H1 (cell line): ENCODE measurements around the gene LMTK3. TPM values are rescaled to one million over a fixed set of nuclear protein-coding genes. Genes with fewer than 3 reads are reported as not detected.

Experiments used
- CTCF ChIA-PET: fragments of 300-600 bp; sonication (Branson Sonifier 250); formaldehyde crosslinking; loops from one replicate; lab custom pipeline; 2021; ENCODE audit not compliant: partially characterized antibody; lab: Charles Lee
- POLR2A ChIA-PET: fragments of 300-600 bp; sonication (Branson Sonifier 250); formaldehyde crosslinking; loops from one replicate; lab custom pipeline; 2021; ENCODE audit warnings: inconsistent platforms; ENCODE audit not compliant: partially characterized antibody; lab: Charles Lee
- DNase-seq, 2 experiments: peaks; one replicate each; pipeline versions ENCODE4 v3.0.0 to v3.0.0-alpha.2; 2010 to 2022; ENCODE audit warnings: low spot score in 2 of 2, low read depth in 1 of 2, mixed read lengths in 1 of 2
- FAIRE-seq: peaks from 2 replicates; lab custom pipeline; 2011; peaks lifted over from hg19 to GRCh38; lab: Jason Lieb, UNC
- H2AFZ ChIP-seq: 2 replicates; pipeline ENCODE4 v1.8.1; 2012; ENCODE audit warnings: low read length, inconsistent platforms
- H2AK5ac ChIP-seq: 2 replicates; pipeline ENCODE4 v1.6.1; 2013; ENCODE audit warnings: low read depth, low read length
- H2BK120ac ChIP-seq: replicated peaks from 2 replicates; pipeline ENCODE3; 2013; ENCODE audit warnings: low read depth, low read length, inconsistent platforms
- H2BK12ac ChIP-seq: 2 replicates; pipeline ENCODE4 v1.6.1; 2013; ENCODE audit warnings: low read depth, low read length
- H2BK15ac ChIP-seq: 2 replicates; pipeline ENCODE4 v1.6.1; 2013; ENCODE audit warnings: low read length
- H2BK20ac ChIP-seq: 2 replicates; pipeline ENCODE4 v1.6.1; 2013; ENCODE audit warnings: low read length
- H2BK5ac ChIP-seq: 2 replicates; pipeline ENCODE4 v1.6.1; 2013; ENCODE audit warnings: low read depth, low read length
- H3K14ac ChIP-seq: 2 replicates; pipeline ENCODE4 v1.6.1; 2013; ENCODE audit warnings: inconsistent platforms; ENCODE audit not compliant: insufficient read length
- H3K18ac ChIP-seq: 2 replicates; pipeline ENCODE4 v1.6.1; 2013; ENCODE audit warnings: low read length; ENCODE audit errors: extremely low read depth
- H3K23ac ChIP-seq: 2 replicates; pipeline ENCODE4 v1.6.1; 2013; ENCODE audit warnings: inconsistent platforms; ENCODE audit not compliant: insufficient read length
- H3K23me2 ChIP-seq: 2 replicates; pipeline ENCODE4 v1.6.1; 2013; ENCODE audit warnings: low read depth, low read length
- H3K27ac ChIP-seq: 2 replicates; pipeline ENCODE4 v1.6.1; 2011; ENCODE audit warnings: low read depth, low read length, inconsistent platforms
- H3K27me3 ChIP-seq, 4 experiments: replicated peaks in 1 of 4; 1 replicate in 1 of 4; 2 replicates in 3 of 4; pipeline versions ENCODE4 v1.6.1 to v1.8.1; 2011 to 2013; ENCODE audit warnings: low read length in 3 of 4, mild to moderate bottlenecking in 3 of 4, inconsistent platforms in 2 of 4, mixed read lengths in 2 of 4, moderate library complexity in 1 of 4; ENCODE audit not compliant: control insufficient read depth in 3 of 4, insufficient read depth in 3 of 4; ENCODE audit errors: extremely low read depth in 1 of 4
- H3K36me3 ChIP-seq, 4 experiments: 2 replicates each; pipeline versions ENCODE4 v1.6.1 to v1.8.1; 2011 to 2013; ENCODE audit warnings: mild to moderate bottlenecking in 4 of 4, low read length in 3 of 4, moderate library complexity in 2 of 4, control low read depth in 1 of 4, inconsistent platforms in 1 of 4; ENCODE audit not compliant: insufficient read depth in 4 of 4, control insufficient read depth in 2 of 4
- H3K4ac ChIP-seq: replicated peaks from 2 replicates; pipeline ENCODE3; 2013; ENCODE audit warnings: low read length, low read depth, mixed read lengths, inconsistent platforms; ENCODE audit not compliant: insufficient read length
- H3K4me1 ChIP-seq, 4 experiments: replicated peaks in 1 of 4; 1 replicate in 1 of 4; 2 replicates in 3 of 4; pipeline versions ENCODE4 v1.6.1 to v1.8.1; 2011 to 2013; ENCODE audit warnings: low read length in 3 of 4, inconsistent platforms in 2 of 4, mixed read lengths in 1 of 4; ENCODE audit not compliant: insufficient read depth in 4 of 4, control insufficient read depth in 3 of 4
- H3K4me2 ChIP-seq, 2 experiments: 2 replicates each; pipeline versions ENCODE4 v1.6.1 to v1.8.1; 2011 to 2013; ENCODE audit warnings: low read depth in 2 of 2, low read length in 2 of 2, control low read depth in 1 of 2, inconsistent platforms in 1 of 2, mild to moderate bottlenecking in 1 of 2; ENCODE audit not compliant: insufficient read depth in 1 of 2
- H3K4me3 ChIP-seq, 4 experiments: fragments of 200-600, 300-600 bp in 1 of 4; sonication (generic), shearing (Covaris generic), sonication (Bioruptor Twin) in 1 of 4; 2 replicates each; pipeline versions ENCODE4 v1.5.1 to v1.8.1; 2011 to 2016; ENCODE audit warnings: low read length in 4 of 4, low read depth in 3 of 4, control low read depth in 2 of 4, inconsistent platforms in 2 of 4, mild to moderate bottlenecking in 2 of 4, mixed read lengths in 1 of 4, moderate library complexity in 1 of 4; ENCODE audit not compliant: insufficient read depth in 2 of 4; ENCODE audit errors: extremely low read depth in 1 of 4
- H3K56ac ChIP-seq: replicated peaks from 2 replicates; pipeline ENCODE3; 2013; ENCODE audit warnings: low read depth, mild to moderate bottlenecking, mixed read lengths, low read length, inconsistent platforms; ENCODE audit not compliant: insufficient read length
- H3K79me1 ChIP-seq: 2 replicates; pipeline ENCODE4 v1.6.1; 2013; ENCODE audit warnings: low read depth, low read length, control low read depth
- H3K79me2 ChIP-seq, 2 experiments: 2 replicates each; pipeline versions ENCODE4 v1.6.1 to v1.8.1; 2012 to 2013; ENCODE audit warnings: low read length in 2 of 2, mild to moderate bottlenecking in 2 of 2, inconsistent platforms in 1 of 2; ENCODE audit not compliant: insufficient read depth in 2 of 2, control insufficient read depth in 1 of 2
- H3K9ac ChIP-seq, 4 experiments: replicated peaks in 1 of 4; 1 replicate in 1 of 4; 2 replicates in 3 of 4; pipeline versions ENCODE4 v1.6.1 to v1.8.1; 2011 to 2013; ENCODE audit warnings: low read depth in 3 of 4, low read length in 3 of 4, control low read depth in 2 of 4, mild to moderate bottlenecking in 2 of 4, moderate library complexity in 2 of 4, inconsistent platforms in 1 of 4; ENCODE audit errors: extremely low read depth in 1 of 4
- H3K9me3 ChIP-seq, 2 experiments: 2 replicates each; pipeline versions ENCODE4 v1.6.1 to v1.8.1; 2012 to 2013; ENCODE audit warnings: mild to moderate bottlenecking in 2 of 2, moderate library complexity in 2 of 2, control low read depth in 1 of 2, inconsistent platforms in 1 of 2, low read depth in 1 of 2, low read length in 1 of 2, mixed read lengths in 1 of 2; ENCODE audit not compliant: insufficient read depth in 2 of 2
- H4K20me1 ChIP-seq, 2 experiments: replicated peaks in 1 of 2; 2 replicates each; pipeline versions ENCODE3 to v1.8.1; 2011 to 2013; ENCODE audit warnings: inconsistent platforms in 2 of 2, low read length in 2 of 2, mild to moderate bottlenecking in 1 of 2; ENCODE audit not compliant: insufficient read depth in 2 of 2, control insufficient read depth in 1 of 2
- H4K5ac ChIP-seq: 2 replicates; pipeline ENCODE4 v1.6.1; 2013; ENCODE audit warnings: low read length, low read depth, mixed read lengths, inconsistent platforms; ENCODE audit not compliant: insufficient read length
- H4K8ac ChIP-seq: 2 replicates; pipeline ENCODE4 v1.8.0; 2013; ENCODE audit warnings: mild to moderate bottlenecking, moderate library complexity, low read length, inconsistent platforms; ENCODE audit not compliant: insufficient read depth; ENCODE audit errors: extremely low read depth
- H4K91ac ChIP-seq: replicated peaks from 2 replicates; pipeline ENCODE3; 2013; ENCODE audit warnings: low read length, mixed read lengths, inconsistent platforms; ENCODE audit not compliant: insufficient read length
- BRCA1 ChIP-seq: IDR thresholded peaks from 2 replicates; pipeline ENCODE4 v1.6.1; 2012; ENCODE audit warnings: low read depth, low read length, improper control_type of control experiment
- CBX5 ChIP-seq: fragments of 300-800, 300-1000 bp; sonication (generic); IDR thresholded peaks from 2 replicates; pipeline ENCODE4 v1.7.1; 2016; ENCODE audit warnings: antibody characterized with exemption, low read length, low read depth
- CREB1 ChIP-seq: IDR thresholded peaks from 2 replicates; pipeline ENCODE4 v1.6.1; 2012; ENCODE audit warnings: inconsistent platforms
- E2F6 ChIP-seq: IDR thresholded peaks from 2 replicates; pipeline ENCODE4 v1.6.1; 2012; ENCODE audit warnings: inconsistent platforms
- HDAC2 ChIP-seq, 2 experiments: fragments of 300-600 bp in 1 of 2; sonication (generic) in 1 of 2; IDR thresholded peaks; 2 replicates each; pipeline ENCODE4 v1.6.1; 2011 to 2012; ENCODE audit warnings: low read depth in 2 of 2, low read length in 2 of 2, mild to moderate bottlenecking in 2 of 2, moderate library complexity in 2 of 2, borderline replicate concordance in 1 of 2, inconsistent platforms in 1 of 2
- HDAC6 ChIP-seq: IDR thresholded peaks from one replicate; pipeline ENCODE4 v1.7.1; 2012; ENCODE audit warnings: low read depth, mild to moderate bottlenecking, inconsistent platforms, low read length, moderate library complexity
- KDM1A ChIP-seq: fragments of 200-600, 300-600 bp; sonication (generic); IDR thresholded peaks from 2 replicates; pipeline ENCODE4 v1.7.1; 2016; ENCODE audit warnings: mild to moderate bottlenecking, low read length, borderline replicate concordance
- NANOG ChIP-seq: IDR thresholded peaks from 2 replicates; pipeline ENCODE4 v1.6.1; 2011; ENCODE audit warnings: low read length, low read depth, mild to moderate bottlenecking, inconsistent platforms; ENCODE audit not compliant: insufficient read depth, poor library complexity, severe bottlenecking
- RNF2 ChIP-seq: fragments of 200-900, 300-1000 bp; sonication (generic); IDR thresholded peaks from 2 replicates; pipeline ENCODE4 v1.7.1; 2016; ENCODE audit warnings: borderline replicate concordance, low read depth, mild to moderate bottlenecking, antibody characterized with exemption, low read length; ENCODE audit not compliant: poor library complexity, severe bottlenecking; ENCODE audit errors: missing control alignments
- SAP30 ChIP-seq: fragments of 300-600 bp; sonication (generic); IDR thresholded peaks from 2 replicates; pipeline ENCODE4 v1.7.1; 2012; ENCODE audit warnings: low read length, moderate library complexity, mild to moderate bottlenecking, inconsistent platforms; ENCODE audit not compliant: insufficient read depth, insufficient replicate concordance
- TAF7 ChIP-seq: optimal IDR thresholded peaks from 2 replicates; pipeline ENCODE3; 2011; ENCODE audit warnings: low read depth, mild to moderate bottlenecking, inconsistent platforms, low read length, moderate library complexity, borderline replicate concordance
- WGBS, 2 experiments: shearing (Covaris generic) in 1 of 2; methylation state at CpG; one replicate each; pipeline versions ENCODE4 v1.1.6 to v1.1.7; 2013 to 2015; ENCODE audit warnings: low lambda C conversion rate in 2 of 2, mixed read lengths in 2 of 2, inconsistent platforms in 1 of 2, low coverage in 1 of 2, missing lambda C conversion rate in 1 of 2; ENCODE audit not compliant: insufficient replicate concordance in 2 of 2, insufficient coverage in 1 of 2, insufficient read length in 1 of 2; ENCODE audit errors: extremely low coverage in 1 of 2, missing lambda C conversion rate in 1 of 2; 5-methylcytosine and 5-hydroxymethylcytosine counted together
- polyA plus RNA-seq, 7 experiments: library from polyadenylated mRNA; depleted of rRNA in 3 of 7; stranded (reverse) in 5 of 7; unstranded in 2 of 7; fragments of >200 nt in 5 of 7; fragments of 200-250 nt in 2 of 7; gene quantifications; 1 replicate in 5 of 7; 2 replicates in 1 of 7; 4 replicates in 1 of 7; pipeline versions ENCODE4 v1.2.1 to v1.2.3, GENCODE V29; 2011 to 2013; ENCODE audit warnings: missing spikeins in 2 of 7, mixed read lengths in 2 of 7
- total RNA-seq: library from RNA; stranded (reverse); fragmentation: NEBNext Ultra II Directional; extraction: Animal tissue kit (Norgen Biotek cat#: 25700); gene quantifications from 2 replicates; pipeline ENCODE4 v1.2.1, GENCODE V29; 2021

Gene LMTK3
- total and polyA plus RNA-seq, 2 of the 8 experiments (the other 6 are each of a cell fraction or from before 2014, with no cell fraction given) = 2.7 to 12.4 TPM

- H3K9ac ChIP-seq = no peak overlapping the region
- no peak for DNase-seq
- WGBS, 2 experiments = 96% methylated on average over 21 of the region's 22 CpGs; no CpG with 5 or more reads in 1 of the 2 experiments
- no peak overlapping the region for H3K4ac ChIP-seq
- H2BK5ac ChIP-seq = no peak overlapping the region
- no peak overlapping the region for H3K56ac ChIP-seq
- no peak overlapping the region for H3K27ac ChIP-seq
- H3K18ac ChIP-seq = no peak overlapping the region
- H4K91ac ChIP-seq = no peak overlapping the region
- no peaks in the 10 kb centered on the region for H3K27me3 ChIP-seq
- no peak for FAIRE-seq
- 0 out of 7 replicates have a peak, but pooled peaks cover 0 to 1% (median 0%) of the 10 kb centered on the region in 4 experiments for H3K4me1 ChIP-seq
- H3K4me3 ChIP-seq = no peak overlapping the region
- H2AK5ac ChIP-seq = no peak overlapping the region
- no peak overlapping the region for H3K4me2 ChIP-seq
- peaks cover 25 to 65% (median 50%) of the 10 kb centered on the region in 4 experiments for H3K36me3 ChIP-seq
- H3K23me2 ChIP-seq = peaks cover 2% of the 10 kb centered on the region; the same call in 1 of the 2 replicates
- CTCF ChIA-PET = no interaction called here
- H2BK12ac ChIP-seq = no peak overlapping the region
- H3K14ac ChIP-seq = no peak overlapping the region
- no peak overlapping the region for H2BK120ac ChIP-seq
- no peaks in the 10 kb centered on the region for H3K9me3 ChIP-seq
- H4K5ac ChIP-seq = no peak overlapping the region
- H4K8ac ChIP-seq = no peak overlapping the region
- H3K79me2 ChIP-seq = no peaks in the 10 kb centered on the region
- H2BK15ac ChIP-seq = no peak overlapping the region
- POLR2A ChIA-PET = interaction anchor here (1.0 to 11.4 kb wide), 5 partner anchors 7 to 133 kb away, joined by 3 to 176 read pairs (median 6); no protein-coding TSS in a partner anchor
- H3K23ac ChIP-seq = no peak overlapping the region
- H3K79me1 ChIP-seq = no peaks in the 10 kb centered on the region; the same call in 1 of the 2 replicates
- H2BK20ac ChIP-seq = no peak overlapping the region
- H4K20me1 ChIP-seq = peaks cover 15 to 16% of the 10 kb centered on the region in 2 experiments
- no peak overlapping the region for H2AFZ ChIP-seq
- TF ChIP-seq KDM1A (no peak), CREB1 (no peak), NANOG (no peak), E2F6 (no peak), HDAC6 (no peak), HDAC2 (IDR thresholded peaks at IDR 0.05; ENCODE audit: borderline replicate concordance in 1 of 2, low read depth in 2 of 2, low read length in 2 of 2) (no peak), CBX5 (no peak), BRCA1 (no peak), TAF7 (no peak), SAP30 (no peak), RNF2 (no peak)
Measured at GRCh38 chr19:48477698-48478338, 33.8 kb downstream of the LMTK3 start.
